HUDEP-2 (cell line): Measurements from ENCODE around the gene TGM4.

Experiments used
- DNase-seq, 76 experiments: peaks; one replicate each; lab custom pipeline; 2025; ENCODE audit not compliant: unreplicated experiment in 76 of 76; lab: John Stamatoyannopoulos, UW

TGM4 gene

DNA sequence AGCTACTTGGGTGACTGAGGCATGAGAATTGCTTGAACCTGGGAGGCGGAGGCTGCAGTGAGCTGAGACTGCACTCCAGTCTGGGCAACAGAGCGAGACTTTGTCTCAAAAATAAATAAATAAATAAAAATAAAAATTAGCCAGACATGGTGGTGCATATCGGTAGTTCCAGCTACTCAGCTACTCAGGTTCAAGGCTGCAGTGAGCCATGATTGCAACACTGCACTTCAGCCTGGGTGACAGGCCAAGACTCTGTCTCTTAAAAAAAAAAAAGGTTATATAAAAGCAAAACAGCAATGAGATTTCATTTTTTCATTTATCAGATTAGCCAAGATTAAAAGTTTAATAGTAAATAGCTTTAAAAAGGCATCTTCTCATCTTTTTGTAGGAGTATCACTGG, 2.9 kb downstream of the TGM4 start:
- no peak for DNase-seq

GRCh38 chr3:44880284-44880683, 5.9 kb downstream of the TGM4 start:
- no peak for DNase-seq

- DNase-seq, result no peak
Measured at GRCh38 chr3:44883213-44883955, 9.0 kb downstream of the TGM4 start.

GRCh38 chr3:44883999-44884431, 9.6 kb downstream of the TGM4 start:
- no peak for DNase-seq

GRCh38 chr3:44885618-44886017, 11.2 kb downstream of the TGM4 start:
- peak in 12 of 76 experiments; percentile 1 to 41 (median 15) for DNase-seq

- no peak for DNase-seq
Measured at GRCh38 chr3:44886561-44886960, 12.2 kb downstream of the TGM4 start.

GRCh38 chr3:44887101-44887500, 12.7 kb downstream of the TGM4 start:
- no peak for DNase-seq

GRCh38 chr3:44890258-44890657, 15.8 kb downstream of the TGM4 start:
- DNase-seq, result no peak

DNA sequence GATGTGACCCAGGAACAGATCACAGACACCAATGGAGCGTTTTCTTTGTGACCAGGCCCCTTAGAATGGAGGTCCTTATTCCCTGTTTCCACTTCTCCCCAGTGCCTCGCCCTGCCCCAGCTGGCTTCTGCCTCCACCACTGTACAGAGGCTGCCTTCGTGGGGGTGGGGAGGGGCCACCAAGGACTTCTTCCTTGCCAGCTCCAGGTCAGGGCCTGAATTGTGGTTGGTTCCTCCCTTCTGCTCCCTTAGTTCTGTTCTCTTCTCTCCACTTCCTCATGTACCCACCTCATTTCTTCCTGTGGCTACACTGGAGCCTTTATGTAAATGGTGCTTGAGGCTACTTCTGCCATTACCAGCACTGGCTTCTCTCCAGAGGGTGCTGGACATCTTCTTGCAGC, 16.4 kb downstream of the TGM4 start:
- DNase-seq, result no peak

DNA sequence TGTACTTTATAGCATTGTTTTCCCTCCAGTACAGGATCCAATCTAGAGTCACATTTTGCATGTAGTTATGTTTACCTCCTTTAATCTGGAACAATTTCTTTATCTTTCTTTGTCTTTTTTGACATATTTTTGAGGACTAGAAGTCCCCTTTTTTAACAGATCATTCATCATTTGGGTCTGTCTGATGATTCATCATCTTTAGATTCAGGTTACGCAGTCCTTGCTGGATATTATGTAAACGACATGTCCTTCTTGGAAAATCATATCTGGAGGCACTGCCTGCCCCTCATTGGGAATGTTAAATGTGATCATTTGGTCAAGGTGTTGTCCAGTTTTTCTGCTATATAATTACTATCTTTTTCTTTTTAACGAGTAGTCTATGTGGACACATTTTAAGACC, 18.3 kb downstream of the TGM4 start:
- no peak for DNase-seq

- DNase-seq, result no peak
Measured at GRCh38 chr3:44893097-44893496, 18.7 kb downstream of the TGM4 start.

GRCh38 chr3:44894485-44894884, 20.1 kb downstream of the TGM4 start:
- no peak for DNase-seq

GRCh38 chr3:44896440-44896839, 22.0 kb downstream of the TGM4 start:
- no peak for DNase-seq

DNA sequence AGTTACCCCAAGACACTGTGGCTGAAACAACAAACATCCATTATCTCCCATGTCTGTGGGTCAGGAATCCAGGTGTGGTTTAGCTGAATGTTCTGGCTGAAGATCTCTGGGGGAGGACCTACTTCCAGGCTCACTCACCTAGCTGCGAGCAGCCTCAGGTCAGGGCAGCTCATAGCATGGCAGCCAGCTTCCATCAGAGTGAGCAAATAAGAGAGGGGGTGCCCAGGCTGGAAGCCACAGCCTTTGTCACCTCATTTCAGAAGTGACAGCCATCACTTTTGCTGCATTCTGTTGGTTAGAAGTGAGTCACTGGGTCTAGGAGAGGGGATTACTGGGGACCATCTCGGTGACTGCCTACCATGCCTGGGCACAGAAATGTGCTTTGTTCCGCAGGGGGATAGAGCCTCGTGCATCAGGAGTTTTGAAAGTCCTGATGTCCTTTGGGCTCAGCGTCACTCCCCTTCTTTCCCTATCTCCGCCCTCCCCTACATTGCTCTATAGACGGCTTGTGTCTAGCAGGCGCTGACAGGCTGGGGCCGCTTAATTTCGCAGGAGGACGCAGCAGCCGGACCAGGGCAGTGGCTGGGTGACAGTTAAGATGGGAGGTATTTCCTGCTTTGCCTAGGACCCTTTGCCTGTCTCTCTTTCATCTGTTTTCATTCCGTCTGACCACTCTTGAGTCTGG, 25.4 kb downstream of the TGM4 start:
- DNase-seq, result no peak

DNA sequence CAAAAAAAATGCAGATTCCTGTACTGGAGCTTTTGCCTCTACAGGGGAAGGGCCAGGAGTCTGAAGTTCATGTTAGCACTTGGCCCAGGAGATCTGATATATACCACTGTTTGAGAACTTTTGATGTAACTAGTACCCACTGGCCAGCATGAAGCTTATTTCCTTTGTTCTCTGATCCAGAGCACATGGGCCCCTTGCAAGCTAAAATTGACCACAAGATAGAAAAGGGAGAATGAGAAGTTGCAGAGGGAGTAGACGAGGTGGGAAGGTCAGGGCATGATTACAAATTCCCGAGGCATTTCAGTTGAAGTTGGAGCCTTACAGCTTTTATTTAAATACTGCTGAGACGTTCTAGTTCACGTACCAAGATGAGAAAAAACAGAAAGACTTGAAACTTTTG, 28.2 kb downstream of the TGM4 start:
- no peak for DNase-seq

GRCh38 chr3:44903314-44903713, 28.9 kb downstream of the TGM4 start:
- no peak for DNase-seq

- DNase-seq, result no peak
Measured at GRCh38 chr3:44903751-44904150, 29.3 kb downstream of the TGM4 start.

GRCh38 chr3:44905446-44906157, 31.2 kb downstream of the TGM4 start:
- no peak for DNase-seq

GRCh38 chr3:44906997-44907396, 32.6 kb downstream of the TGM4 start:
- no peak for DNase-seq

DNA sequence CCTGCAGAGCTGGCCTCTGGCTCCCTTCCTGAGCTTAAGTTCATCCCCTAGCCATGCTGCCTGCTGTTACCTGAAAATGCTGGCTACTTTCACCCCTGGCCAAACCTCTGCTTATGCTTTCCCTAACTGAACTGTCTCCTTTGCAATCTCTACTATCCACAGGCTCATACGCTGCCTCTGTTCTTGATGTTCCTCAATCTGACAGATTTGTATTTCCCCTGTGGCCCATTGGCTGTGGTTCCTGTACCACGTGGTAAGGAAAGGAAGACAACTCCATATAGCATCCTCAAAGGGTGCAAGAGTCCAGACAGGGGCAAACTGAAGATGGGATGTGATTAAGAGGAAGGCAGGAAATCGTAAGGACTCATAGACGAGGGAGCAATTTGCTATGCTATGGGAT, 33.2 kb downstream of the TGM4 start:
- DNase-seq, result no peak

GRCh38 chr3:44909063-44909462, 34.7 kb downstream of the TGM4 start:
- no peak for DNase-seq

- DNase-seq, result no peak
Measured at GRCh38 chr3:44910693-44911092, 36.3 kb downstream of the TGM4 start.
